Raji (cell line): ENCODE measurements around the gene UNC5B.

ENCODE experiments used
- POLR2A ChIP-seq: IDR thresholded peaks from 2 replicates; pipeline ENCODE4 v1.6.1; 2011; ENCODE audit warnings: low read depth, low read length, control low read depth; ENCODE audit not compliant: insufficient read depth

Gene UNC5B

DNA sequence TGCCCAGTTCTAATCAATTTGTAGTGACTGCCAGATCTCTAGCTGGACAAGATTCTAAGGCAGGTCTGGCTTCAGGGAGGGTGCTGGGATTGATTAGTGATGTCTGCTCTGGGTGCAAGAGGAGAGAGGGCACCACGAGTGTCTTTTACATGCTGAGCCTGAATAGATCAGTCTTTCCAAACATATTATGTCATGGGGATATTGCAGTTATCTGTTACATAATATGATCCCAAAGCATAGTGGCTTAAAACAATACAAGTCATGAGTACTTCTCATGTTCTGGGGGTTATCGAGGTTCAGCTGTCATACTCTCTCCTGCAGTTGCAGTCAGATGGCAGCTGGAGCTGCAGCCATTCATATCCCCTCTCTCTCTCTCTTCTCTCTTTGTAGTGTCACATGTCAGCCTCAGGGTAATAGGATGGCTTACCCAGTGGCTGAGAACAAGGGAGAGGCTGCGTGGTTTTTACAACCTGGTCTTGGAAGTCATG, 132.7 kb downstream of the UNC5B start:
- no peak for TF ChIP-seq POLR2A

DNA sequence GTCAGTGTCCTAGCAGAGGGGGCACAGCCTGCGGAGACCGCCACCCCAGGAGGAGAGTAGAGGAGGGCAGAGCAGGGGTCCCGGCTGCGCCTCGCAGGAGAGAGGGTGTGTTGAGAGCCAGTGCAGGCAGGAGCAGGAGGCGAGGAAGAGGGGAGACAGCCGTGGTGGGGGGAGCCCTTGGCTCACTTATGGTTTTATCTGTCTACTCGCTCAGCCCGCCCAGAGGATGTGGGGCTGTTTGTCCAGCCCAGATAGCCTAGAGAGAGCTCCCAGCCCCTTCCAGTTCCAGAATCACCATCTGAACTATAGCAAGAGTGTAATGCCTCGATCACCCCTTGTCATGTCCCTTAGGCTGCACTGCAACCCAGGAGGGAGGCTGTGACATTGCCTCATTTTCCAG, 133.3 kb downstream of the UNC5B start:
- TF ChIP-seq POLR2A: no peak

DNA sequence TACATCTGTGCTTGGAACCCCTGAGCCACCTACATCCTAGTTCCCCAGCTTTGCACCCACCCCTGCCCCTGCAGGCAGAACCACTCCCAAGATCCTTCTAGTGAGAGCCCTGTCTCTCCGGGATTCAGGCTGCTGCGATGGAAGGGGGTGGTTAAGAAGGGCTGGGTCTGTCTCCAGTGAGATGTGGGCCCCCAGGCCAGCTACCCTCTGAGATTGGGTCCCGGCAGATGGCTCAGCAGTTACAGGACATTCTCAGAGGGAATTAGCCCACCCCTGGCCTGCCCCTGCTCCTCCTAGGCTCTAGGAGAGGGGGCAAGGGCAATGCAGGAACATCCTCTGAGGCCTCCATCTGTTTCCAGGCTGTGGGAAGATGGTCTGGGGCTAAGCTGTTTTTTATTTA, 134.4 kb downstream of the UNC5B start:
- no peak for TF ChIP-seq POLR2A

DNA sequence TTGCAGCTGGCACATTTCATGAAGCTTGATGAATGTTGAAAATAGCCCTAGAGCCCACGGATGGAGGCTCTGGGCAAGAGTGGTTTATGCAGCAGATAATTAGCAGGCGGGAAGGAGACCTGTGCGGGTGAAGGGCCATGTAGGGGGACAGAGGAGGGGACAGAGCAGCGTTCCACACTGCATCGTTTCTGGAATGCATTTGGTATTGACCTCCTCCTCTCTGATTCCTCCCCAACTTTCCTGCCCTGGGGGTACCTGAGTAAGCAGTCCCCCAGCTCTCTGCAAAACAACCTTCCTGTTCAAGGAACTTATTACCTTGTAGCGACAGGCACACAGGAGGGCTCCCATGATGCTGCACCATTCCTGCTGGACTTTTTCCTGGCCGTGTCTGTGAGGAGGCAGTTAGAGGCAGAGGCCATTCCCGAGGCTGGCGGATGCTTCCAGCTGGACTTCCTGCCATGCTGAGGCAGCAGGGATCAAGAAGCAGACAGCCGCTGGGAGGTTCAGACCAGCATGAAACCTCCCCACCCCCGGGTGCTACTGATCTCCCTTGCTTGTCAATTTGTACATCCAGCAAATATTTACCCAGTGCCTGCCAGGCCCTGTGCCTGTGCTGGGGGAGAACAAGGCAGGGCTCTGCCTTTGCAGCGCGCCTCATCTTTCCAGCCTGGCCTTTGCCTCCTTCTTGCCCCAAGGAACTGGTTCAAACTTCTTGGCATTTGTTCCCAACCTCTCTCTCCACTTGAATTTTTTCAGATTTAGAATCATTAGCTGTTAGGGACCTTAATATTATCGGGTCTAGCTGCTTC, 135.4 kb downstream of the UNC5B start:
- no peak for TF ChIP-seq POLR2A

DNA sequence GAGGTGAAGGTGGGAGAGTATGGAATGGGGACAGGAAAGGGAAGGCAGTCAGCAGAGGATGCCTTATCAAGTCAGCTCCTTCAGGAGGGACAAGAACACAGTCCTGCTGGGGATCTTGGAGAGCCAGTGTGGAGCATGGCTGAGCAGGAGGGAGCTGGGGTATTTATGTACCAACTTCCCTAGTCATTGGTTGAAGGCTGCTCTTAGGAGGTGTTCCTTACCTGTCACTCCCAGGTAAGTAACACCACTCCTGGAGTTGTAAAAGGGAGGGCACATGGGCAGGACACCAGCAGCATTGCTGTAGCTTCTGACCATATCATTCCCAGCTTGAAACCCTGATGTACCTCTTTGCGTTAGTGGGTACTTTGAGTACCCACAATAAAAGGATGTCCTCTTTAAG, 136.5 kb downstream of the UNC5B start:
- TF ChIP-seq POLR2A: no peak

DNA sequence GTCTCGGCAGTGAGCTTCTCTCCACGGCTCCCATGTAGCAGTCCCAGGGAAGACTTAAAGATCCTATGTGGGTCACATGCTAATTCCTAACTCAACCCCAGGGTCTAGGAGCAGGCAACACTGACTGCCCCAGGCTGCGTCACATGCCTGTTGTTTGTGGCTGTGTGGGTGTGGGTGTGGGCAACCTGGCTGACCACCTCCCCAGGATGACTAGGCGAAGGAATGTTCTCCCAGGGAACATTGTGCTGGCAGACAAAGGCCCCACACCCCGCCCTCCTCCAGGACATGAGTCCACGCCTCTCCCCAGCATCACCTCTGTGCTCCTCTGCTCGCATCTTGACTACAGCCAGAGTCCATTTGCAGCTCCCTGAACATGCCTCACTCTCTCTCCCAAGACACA, 137.0 kb downstream of the UNC5B start:
- no peak for TF ChIP-seq POLR2A

DNA sequence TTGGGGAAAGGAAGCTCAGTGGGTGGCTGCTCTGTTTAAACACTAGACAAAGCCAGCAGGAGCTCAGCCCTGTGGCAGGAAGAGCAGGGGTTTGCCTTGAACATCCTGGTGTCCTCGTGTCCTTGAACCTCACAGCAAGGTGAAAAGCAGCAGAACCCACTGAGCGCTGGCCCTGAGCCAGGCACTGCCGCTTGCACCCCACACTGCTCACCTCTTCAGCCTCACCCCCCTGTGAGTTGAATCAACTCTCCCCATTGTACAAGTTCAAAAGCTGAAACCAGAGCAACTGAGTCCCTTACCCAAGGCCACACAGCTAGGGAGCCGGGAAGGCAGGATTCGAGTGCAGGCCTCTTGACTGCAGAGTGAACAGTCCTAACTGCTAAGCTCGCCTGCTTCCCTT, 138.7 kb downstream of the UNC5B start:
- TF ChIP-seq POLR2A: no peak

DNA sequence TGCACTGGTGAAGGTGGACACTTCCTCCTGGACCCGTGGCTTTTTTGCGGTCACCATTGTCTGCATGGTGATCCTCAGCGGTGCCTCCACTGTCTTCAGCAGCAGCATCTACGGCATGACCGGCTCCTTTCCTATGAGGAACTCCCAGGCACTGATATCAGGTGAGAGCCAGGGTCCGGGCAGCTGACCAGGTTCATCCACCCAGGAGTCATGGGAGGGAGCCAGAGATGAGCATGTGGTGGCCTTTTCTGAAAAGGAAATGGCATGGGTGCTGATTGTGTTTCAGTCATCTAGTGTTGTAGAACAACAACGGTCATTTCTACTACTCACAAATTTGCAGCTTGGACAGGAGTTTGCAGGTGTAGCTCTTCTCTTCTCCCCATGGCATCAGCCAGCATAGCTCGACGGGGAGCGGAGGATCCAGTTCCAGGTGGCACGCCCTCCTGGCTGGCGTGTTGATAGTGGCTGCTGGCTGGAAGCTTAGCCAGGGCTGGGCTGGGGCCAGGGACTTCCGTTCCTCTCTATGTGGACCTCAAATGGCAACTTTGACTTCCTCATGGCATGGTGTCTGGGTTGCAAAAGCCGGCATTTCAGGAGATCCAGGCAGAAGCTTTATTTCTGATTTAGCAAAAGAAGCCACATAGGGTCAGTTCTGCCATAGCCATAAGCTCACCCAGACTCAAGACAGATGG, 139.4 kb downstream of the UNC5B start:
- TF ChIP-seq POLR2A: no peak
